Stimulated activated CD8-positive, alpha-beta memory T cell treated with anti-CD3 and anti-CD28 coated beads, Interleukin-7, amount 100 ng/mL, for 1 hour (primary cell): ENCODE results near the gene LY6G5B.
A peak's percentile ranks its signal among the peaks of the same experiment; 100 is the strongest.

Experiments used
- DNase-seq, 2 donors: peaks; one replicate each; pipeline ENCODE4 v3.0.0-alpha.2; 2020; ENCODE audit warnings: low read depth in 2 of 2

The LY6G5B gene

DNA sequence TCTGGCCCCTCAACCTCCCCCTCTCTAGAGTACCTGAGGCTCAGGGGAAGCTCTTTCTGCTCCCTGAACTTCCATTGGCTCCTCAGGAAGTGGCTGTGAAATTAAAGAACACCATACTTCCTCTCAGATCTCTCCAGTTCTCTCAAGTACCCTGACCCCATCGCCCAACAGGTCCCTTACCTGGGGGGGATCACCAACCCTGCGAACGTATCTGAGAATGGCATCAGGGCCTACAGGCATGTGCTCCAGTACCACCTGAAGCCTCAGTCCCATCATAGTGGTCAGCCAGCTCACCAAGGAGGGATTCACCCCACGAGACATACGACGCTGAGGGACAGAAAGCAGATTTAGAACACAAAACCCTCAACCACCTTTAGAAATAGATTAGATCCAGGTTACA lies 29.2 kb upstream of the LY6G5B start:
- DNase-seq, result no peak

GRCh38 chr6:31641370-31641769 lies 28.4 kb upstream of the LY6G5B start:
- DNase-seq, result no peak

- no peak for DNase-seq
These were observed 26.8 kb upstream of the LY6G5B start for GRCh38 chr6:31642798-31643570.

DNA sequence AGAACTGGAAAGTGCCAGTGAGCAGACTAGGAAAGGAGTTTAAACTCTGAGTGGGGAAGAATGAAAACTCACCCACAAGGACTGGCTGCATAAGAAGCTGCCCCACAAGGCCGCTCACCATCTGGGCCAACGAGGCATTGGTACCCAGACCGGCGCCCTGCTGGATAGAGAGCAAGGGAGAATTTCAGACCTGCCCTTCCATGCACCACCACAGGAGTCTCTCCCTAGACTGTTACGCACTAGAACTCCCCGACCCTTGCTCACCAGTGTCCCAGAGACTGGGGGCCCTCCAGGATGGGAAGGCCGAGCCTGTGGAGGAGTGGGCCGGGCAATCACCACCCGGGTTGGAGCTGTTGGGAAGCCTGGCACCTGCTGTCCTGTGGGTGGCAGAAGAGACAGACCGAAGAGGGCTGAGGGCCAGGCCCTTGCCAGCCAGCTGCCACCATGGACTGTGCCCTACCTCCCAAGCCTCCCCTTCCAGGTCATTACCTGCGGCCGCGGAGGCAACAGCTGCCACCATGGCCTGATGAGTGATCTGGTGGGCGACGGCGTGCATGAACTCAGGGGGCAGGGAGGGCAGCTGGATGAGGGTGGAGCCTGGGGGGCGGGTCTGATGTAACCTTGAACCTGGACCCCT lies 25.8 kb upstream of the LY6G5B start:
- no peak for DNase-seq

GRCh38 chr6:31645325-31645724 lies 24.5 kb upstream of the LY6G5B start:
- no peak for DNase-seq

DNA sequence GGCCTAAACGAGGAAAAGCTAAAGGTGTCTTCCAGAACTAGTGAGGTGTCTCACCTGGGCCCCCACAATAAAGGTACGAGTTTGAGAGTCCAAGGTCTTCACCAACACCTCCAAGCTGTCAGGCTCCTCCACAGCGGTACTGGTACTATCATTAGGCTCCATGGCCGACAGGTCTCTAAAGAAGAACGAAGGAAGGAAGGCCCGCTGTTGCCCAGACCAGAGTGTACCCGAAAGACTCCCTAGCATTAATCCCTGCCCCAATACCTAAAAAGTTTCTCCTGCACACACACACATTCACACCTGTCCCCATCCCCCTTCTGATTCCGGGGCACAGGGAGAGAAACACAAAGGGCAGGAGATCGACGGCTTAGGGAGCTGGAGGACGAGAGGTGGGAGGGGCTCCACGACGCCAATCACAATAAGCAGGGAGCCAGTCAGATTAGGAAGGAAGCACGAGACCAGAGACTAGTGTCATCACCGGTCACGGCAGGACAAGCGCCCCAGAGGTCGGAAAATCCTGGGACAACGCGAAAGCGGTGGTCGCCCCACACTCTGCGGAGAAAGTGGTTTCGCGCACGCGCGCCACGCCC lies 18.1 kb upstream of the LY6G5B start:
- DNase-seq, result no peak

DNA sequence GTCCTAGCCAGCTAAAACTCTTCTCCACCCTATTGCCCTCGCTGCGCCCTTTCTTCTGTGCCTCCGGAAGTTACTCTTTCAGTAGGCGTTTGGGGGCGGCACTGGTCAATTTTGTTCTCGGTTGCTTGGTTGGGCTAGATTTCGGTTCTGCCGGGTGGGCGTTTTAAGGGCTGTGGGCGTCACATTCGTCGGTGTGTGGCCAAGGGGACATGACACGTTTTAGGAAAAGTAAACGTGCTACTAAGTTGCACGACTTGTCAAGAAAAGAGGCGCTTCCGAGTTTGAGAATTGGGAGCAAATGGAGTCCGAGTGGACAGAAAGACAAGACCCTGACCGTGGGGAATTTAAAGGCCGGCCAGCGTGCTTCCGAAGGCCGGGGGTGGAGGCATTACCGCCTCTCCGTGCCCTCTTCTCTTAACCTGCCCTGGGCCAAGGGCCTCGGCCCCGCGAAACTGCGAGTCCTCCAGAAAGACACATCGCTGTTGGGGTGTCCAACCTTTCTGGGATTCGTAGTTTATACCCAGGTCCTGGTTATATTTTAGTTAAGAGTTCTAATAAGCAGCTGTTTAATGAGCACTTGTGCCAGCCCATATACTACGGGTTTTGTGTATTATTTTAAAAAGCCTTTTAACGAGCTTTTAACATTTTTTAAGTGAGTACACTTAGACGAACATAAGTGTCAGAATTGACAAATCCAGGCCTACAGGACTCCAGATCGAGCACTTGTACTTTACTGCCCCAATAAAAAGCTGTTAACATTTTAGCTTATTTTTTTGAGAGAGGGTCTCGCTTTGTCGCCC lies 16.7 kb upstream of the LY6G5B start:
- no peak for DNase-seq

- no peak for DNase-seq
These were observed 15.0 kb upstream of the LY6G5B start for GRCh38 chr6:31654574-31655348.

DNA sequence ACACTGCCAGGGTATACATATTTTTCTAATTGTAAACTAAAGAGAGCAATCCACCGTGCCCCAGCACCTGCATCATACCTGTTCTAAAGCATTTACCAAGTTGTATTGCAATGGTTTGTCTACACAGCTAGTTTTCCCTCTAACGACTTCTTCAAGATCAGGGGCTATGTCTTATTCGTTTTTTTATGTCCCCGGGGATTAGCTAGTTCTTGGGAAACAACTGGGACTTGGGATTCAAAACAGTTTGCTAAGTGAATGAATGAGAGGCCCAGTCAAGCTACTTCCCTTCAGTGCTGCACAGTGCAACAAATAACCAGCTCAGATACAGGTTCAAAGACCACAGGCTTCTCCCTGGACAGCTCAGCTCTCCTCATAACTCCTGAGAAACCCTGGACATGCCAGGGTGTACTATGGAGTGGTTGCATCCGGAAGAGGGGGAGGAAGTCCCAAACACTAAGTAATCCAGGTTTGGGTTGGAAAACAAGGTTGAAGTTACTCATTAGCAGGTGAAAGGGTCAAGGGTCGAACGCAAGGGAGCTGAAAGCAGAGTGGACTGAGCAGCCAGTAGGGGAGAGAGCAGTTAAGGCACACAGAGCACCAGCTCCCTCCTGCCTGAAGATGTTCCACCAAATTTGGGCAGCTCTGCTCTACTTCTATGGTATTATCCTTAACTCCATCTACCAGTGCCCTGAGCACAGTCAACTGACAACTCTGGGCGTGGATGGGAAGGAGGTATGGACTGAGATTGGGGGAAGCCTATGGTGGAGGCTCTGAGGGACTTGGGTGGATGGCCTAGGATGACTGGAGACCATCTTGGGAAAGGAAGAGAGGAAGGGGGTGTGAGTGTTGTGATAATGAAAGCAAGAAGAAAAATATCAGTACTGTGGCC lies 14.2 kb upstream of the LY6G5B start, which contains the start of gene APOM:
TSS of gene APOM (plus strand) at position 546 of the 889 bp plus-strand sequence. CDS start at position 619, 73 bp downstream.
- no peak for DNase-seq

DNA sequence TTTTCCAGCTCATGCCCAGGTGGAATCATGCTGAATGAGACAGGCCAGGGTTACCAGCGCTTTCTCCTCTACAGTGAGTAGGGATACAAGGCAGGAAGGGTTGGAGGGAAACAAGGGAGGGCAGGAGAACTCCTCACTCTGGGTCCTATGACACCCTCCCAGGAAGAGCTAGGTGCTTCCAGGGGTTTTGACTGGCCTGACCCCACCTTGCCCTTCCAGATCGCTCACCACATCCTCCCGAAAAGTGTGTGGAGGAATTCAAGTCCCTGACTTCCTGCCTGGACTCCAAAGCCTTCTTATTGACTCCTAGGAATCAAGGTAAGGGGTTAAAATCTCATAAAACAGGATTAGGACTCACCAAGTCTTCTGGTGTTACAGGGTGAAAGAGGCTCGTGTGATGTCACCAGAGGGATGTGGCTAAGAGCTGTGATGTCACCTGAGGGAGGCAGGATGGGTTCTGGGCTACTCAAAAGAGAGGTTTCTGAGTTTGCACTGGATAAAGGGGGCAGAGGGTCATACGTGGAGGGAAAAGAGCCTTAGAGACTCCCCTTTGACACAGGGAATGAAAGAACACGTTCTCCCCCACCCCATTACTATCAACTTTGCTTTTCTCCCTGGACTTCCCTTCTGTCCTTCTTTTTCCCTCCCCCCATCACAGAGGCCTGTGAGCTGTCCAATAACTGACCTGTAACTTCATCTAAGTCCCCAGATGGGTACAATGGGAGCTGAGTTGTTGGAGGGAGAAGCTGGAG lies 12.2 kb upstream of the LY6G5B start:
- no peak for DNase-seq

DNA sequence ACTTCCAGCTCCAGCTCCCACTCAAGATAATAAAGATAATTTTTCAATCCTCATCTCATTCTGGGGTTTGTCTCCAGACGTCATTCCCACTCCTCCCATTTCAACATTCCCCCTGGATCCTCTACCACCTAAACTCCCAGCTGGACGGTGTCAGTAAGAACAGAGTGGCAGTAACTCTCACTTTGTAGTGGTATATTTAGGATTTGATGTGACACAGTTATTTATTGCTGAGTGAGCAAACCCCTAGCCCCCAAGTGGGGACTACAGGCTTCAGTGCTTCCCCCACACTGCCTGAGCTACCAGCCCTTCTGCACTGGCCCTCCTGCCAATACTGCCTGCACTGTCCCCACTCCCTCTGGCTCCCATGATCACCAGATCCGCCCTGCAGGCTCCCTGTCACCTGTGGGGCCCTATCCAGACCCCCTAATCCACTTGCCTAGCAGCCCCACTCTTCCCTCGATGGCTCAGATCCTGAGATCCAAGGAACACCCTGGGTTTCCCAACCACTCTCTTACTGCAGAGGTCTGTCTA lies 11.6 kb upstream of the LY6G5B start:
- no peak for DNase-seq

DNA sequence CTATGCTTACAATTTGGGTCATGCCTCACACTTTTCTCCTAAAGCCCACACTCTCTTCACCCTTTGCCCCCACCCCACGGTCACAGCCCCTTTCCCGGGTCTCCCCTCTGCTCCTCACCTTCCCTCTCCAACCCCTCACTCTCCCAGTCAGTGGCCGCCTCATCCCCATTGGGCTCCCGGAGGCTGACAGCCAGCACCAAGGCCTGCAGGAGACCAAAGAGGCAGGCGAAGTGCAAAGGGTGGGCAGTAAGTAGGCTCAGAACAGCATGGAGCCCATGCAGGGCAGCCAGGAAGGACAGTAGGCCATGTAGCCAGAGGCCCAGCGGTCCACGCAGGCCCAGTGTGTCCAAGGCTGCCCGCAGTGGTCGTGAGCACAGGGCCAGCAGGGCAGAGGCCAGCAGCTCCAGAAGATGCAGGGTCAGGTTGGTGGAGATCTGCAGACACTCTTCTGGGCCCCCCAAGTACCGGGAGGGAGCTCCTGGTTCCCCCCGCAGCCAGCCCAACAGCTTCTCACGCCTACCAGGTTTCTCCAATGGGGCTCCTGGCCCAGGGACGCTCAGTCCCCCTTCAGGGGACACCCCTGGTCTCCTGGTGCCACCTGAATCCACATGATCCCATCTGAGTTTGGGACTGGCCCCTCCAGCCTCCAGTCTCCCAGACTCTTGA lies 10.7 kb upstream of the LY6G5B start:
- DNase-seq, result no peak

DNA sequence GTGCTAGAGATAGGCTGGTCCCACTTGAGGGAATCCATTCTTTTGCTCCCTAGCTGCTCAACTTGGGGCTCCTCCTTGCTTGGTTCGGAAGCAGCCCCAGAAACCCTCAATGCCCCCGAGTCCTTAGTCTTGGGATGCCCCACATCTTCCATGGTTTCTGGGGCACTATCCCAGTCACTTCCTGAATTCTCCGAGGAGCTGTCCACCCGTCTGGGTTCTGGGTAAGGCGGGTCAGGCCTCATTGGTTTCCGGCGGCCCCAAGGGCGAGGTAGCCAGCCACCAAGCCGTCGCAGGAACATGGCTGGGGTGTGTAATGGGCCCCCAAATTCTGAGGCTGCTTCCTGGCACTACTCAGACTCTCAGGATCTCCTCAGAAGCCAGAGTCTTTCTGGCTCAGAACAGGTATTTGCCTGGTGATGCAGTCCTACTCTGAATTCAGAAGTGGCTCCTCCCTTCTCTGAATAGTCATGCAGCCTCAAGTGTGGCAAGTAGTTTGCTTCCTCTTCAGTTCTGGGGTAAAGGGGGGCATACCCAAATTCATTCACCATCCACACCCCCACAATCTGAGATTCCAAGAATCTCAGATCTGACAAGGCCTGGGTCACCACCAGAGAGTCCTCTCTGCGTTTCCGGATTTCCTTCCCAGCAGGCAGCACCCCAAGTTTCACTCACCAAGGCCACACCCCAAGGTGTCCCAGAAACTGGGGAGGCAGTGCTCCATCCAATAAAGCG lies 10.0 kb upstream of the LY6G5B start:
- DNase-seq, result no peak

GRCh38 chr6:31660381-31661261 lies 9.2 kb upstream of the LY6G5B start, which contains the start of gene C6orf47:
C6orf47 (minus strand) TSS chr6:31660778; CDS start chr6:31659947, 831 bp downstream.
- DNase-seq, result peak; percentile 56 to 57

DNA sequence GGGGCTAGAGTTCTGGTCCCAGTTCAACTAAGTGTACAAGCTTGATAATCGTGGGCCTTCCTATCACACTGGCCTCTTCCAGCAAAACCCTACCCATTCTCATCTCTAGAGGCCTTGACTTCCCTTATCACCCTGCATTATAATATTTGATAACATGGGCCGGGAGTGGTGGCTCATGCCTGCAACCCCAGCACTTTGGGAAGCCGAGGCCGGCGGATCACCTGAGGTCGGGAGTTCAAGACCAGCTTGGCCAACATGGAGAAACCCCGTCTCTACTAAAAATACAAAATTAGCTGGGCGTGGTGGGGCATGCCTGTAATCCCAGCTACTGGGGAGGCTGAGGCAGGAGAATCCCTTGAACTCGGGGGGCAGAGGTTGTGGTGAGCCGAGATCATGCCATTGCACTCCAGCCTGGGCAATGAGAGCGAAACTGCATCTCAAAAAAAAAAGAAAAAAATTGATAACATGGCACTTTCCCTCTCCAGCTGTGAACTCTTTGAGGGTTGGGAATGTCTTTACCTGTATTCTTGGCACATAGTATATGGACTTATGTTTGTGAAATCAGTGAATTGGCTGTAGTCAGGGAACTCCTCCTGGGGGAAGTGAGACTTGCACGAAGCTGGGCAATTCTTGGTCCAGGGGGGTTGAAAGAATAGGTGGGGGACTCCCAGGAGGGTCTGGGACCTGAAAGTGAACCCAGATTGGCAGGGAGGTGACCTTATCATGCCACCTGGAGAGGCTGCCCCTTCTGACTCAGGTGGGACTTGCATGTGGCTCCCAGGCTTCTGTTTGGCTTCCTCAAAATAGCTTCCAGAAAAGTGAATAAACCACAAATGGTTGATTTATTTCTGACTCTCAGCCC lies 8.3 kb upstream of the LY6G5B start:
- DNase-seq, result no peak

- DNase-seq, result no peak
These were observed 7.6 kb upstream of the LY6G5B start for GRCh38 chr6:31662124-31662723.
